SJSA1 (cell line): ENCODE results near the gene MTIF2. TPM values are rescaled to one million over a fixed set of nuclear protein-coding genes. Genes with fewer than 3 reads are reported as not detected.
"Not testable (repeated sequence)": the region's sequence is repeated elsewhere in the genome, so short reads cannot be mapped to it uniquely, and the experiment has no call there.

Source experiments
- DNase-seq, 2 experiments: peaks; one replicate each; pipeline ENCODE4 v3.0.0-alpha.2; 2015 to 2020; ENCODE audit warnings: low spot score in 2 of 2, low read depth in 1 of 2
- H3K27ac ChIP-seq: fragments of 250-450 bp; sonication (Bioruptor Pico); 2 replicates; pipeline ENCODE4 v1.5.1; 2020; ENCODE audit warnings: mild to moderate bottlenecking, moderate library complexity
- H3K27me3 ChIP-seq: fragments of 250-450 bp; sonication (Bioruptor Pico); replicated peaks from 2 replicates; pipeline ENCODE4 v1.5.1; 2020; ENCODE audit warnings: mild to moderate bottlenecking, moderate library complexity
- H3K36me3 ChIP-seq: fragments of 250-450 bp; sonication (Bioruptor Pico); 2 replicates; pipeline ENCODE4 v1.5.1; 2020; ENCODE audit warnings: mild to moderate bottlenecking
- H3K4me1 ChIP-seq: fragments of 250-450 bp; sonication (Bioruptor Pico); replicated peaks from 2 replicates; pipeline ENCODE4 v1.6.1; 2021; ENCODE audit warnings: mild to moderate bottlenecking
- H3K4me3 ChIP-seq: fragments of 250-450 bp; sonication (Bioruptor Pico); 2 replicates; pipeline ENCODE4 v1.5.1; 2020; ENCODE audit warnings: mild to moderate bottlenecking
- H3K9me3 ChIP-seq: fragments of 250-450 bp; sonication (Bioruptor Pico); replicated peaks from 2 replicates; pipeline ENCODE4 v1.5.1; 2020; ENCODE audit warnings: mild to moderate bottlenecking
- total RNA-seq: library from RNA; depleted of rRNA; stranded (reverse); fragments of >200 nt; shearing (Covaris generic); gene quantifications from 2 replicates; pipeline ENCODE4 v1.2.3, GENCODE V29; 2014; rRNA removed

MTIF2 gene
- total RNA-seq, 1 experiment from 2014 or later, result 35.0 TPM

GRCh38 chr2:55204536-55204935 lies 64.5 kb downstream of the MTIF2 start:
- Histone ChIP-seq H3K27ac (no peak overlapping the region), H3K4me3 (no peak overlapping the region), H3K27me3 (no peaks in the 10 kb centered on the region), H3K9me3 (no peaks in the 10 kb centered on the region), H3K36me3 (0 out of 2 replicates have a peak, but pooled peaks cover 3% of the 10 kb centered on the region), H3K4me1 (no peaks in the 10 kb centered on the region)
- no peak for DNase-seq

- H3K27ac ChIP-seq, result no peak overlapping the region
- H3K4me1 ChIP-seq, result no peaks in the 10 kb centered on the region
- H3K9me3 ChIP-seq, result no peaks in the 10 kb centered on the region
- no peak for DNase-seq
- H3K36me3 ChIP-seq, result peaks cover 6% of the 10 kb centered on the region; the same call in 1 of the 2 replicates
- no peak overlapping the region for H3K4me3 ChIP-seq
- no peaks in the 10 kb centered on the region for H3K27me3 ChIP-seq
Measured at GRCh38 chr2:55200416-55200815, 68.6 kb downstream of the MTIF2 start.

- Histone ChIP-seq H3K4me1 (no peaks in the 10 kb centered on the region), H3K27me3 (no peaks in the 10 kb centered on the region), H3K36me3 (peaks cover 9% of the 10 kb centered on the region), H3K4me3 (no peak overlapping the region), H3K27ac (no peak overlapping the region), H3K9me3 (no peaks in the 10 kb centered on the region)
- no peak for DNase-seq
Measured at GRCh38 chr2:55196526-55196925, 72.5 kb downstream of the MTIF2 start.

- not testable (repeated sequence) for H3K27me3 ChIP-seq, H3K4me3 ChIP-seq, H3K27ac ChIP-seq, H3K9me3 ChIP-seq, H3K4me1 ChIP-seq, H3K36me3 ChIP-seq, DNase-seq
Measured at GRCh38 chr2:55191888-55192287, 77.1 kb downstream of the MTIF2 start.

GRCh38 chr2:55186837-55187236 lies 82.2 kb downstream of the MTIF2 start:
- H3K27me3 ChIP-seq, H3K36me3 ChIP-seq, H3K27ac ChIP-seq, H3K9me3 ChIP-seq, H3K4me3 ChIP-seq, H3K4me1 ChIP-seq, DNase-seq: not testable (repeated sequence)

Other genes with a start within 250 kb of the MTIF2 start
- 209 and 307 TPM in 2 replicates for gene RTN4, start 218.8 kb downstream of the MTIF2 start, total RNA-seq
- 6.6 and 15.9 TPM in 2 replicates for gene CLHC1, start 36.9 kb downstream of the MTIF2 start, total RNA-seq
- 1,776 and 2,070 TPM in 2 replicates for gene RPS27A, start 36.5 kb downstream of the MTIF2 start, total RNA-seq
- gene CCDC88A, start 150.6 kb upstream of the MTIF2 start, total RNA-seq, result 51.3 and 73.5 TPM in 2 replicates